HCT116 (cell line): ENCODE measurements around the gene SSX2IP. TPM values are rescaled to one million over a fixed set of nuclear protein-coding genes. Genes with fewer than 3 reads are reported as not detected.

Experiments
- ATAC-seq: fragments of 200-7000 bp; cut with Tn5 transposase; 2 replicates; pipeline ENCODE4 v1.9.1; 2020; ENCODE audit warnings: mild to moderate bottlenecking, moderate library complexity
- BruUV-seq: library from RNA; stranded (reverse); fragments of 400-500 nt; replicated peaks from 2 replicates; lab custom pipeline; 2021; lab: Mats Ljungman, UMichigan
- CTCF ChIA-PET: fragments of 300-600 bp; sonication (Branson Sonifier 250); formaldehyde crosslinking; loops from one replicate; lab custom pipeline; 2021; ENCODE audit warnings: antibody characterized with exemption; lab: Charles Lee
- POLR2A ChIA-PET: fragments of 300-600, 350-600 bp; sonication (Branson Sonifier 250); formaldehyde crosslinking; loops from one replicate; lab custom pipeline; 2021; ENCODE audit warnings: antibody characterized with exemption; lab: Charles Lee
- RAD21 ChIA-PET, 2 experiments: fragments of 300-600 bp; sonication (Branson Sonifier 250); formaldehyde crosslinking; loops; one replicate each; lab custom pipeline; 2023; ENCODE audit warnings: low total read pairs in 2 of 2; ENCODE audit not compliant: uncharacterized antibody in 2 of 2, unreplicated experiment in 2 of 2, low non-redundant PET in 1 of 2; lab: Charles Lee
- DNase-seq: peaks from one replicate; pipeline ENCODE4 v3.0.0-alpha.2; 2010; ENCODE audit warnings: low read depth, low spot score
- H2AFZ ChIP-seq: fragments of 200-600 bp; shearing (Covaris generic), sonication (generic); 2 replicates; pipeline ENCODE4 v1.6.1; 2017; ENCODE audit warnings: low read depth, mixed run types, mixed read lengths, antibody characterized with exemption, low read length; ENCODE audit not compliant: poor library complexity, severe bottlenecking
- H3K27ac ChIP-seq: 2 replicates; pipeline ENCODE4 v1.5.1; 2012; ENCODE audit warnings: low read depth, low read length
- H3K27me3 ChIP-seq: fragments of 200-600 bp; sonication (generic); 2 replicates; pipeline ENCODE4 v1.6.1; 2016; ENCODE audit warnings: mixed run types, low read length, mixed read lengths; ENCODE audit not compliant: insufficient read depth
- H3K36me3 ChIP-seq, 2 experiments: fragments of 200-500 bp in 1 of 2; fragments of 200-600 bp in 1 of 2; sonication (Bioruptor generic) in 1 of 2; sonication (generic) in 1 of 2; 2 replicates each; pipeline versions ENCODE4 v1.5.1 to v1.6.1; 2014 to 2016; ENCODE audit warnings: low read length in 2 of 2, inconsistent platforms in 1 of 2, mixed read lengths in 1 of 2, mixed run types in 1 of 2; ENCODE audit not compliant: insufficient read depth in 2 of 2, control insufficient read depth in 1 of 2
- H3K4me1 ChIP-seq, 2 experiments: fragments of 200-600 bp in 1 of 2; sonication (generic) in 1 of 2; 2 replicates each; pipeline versions ENCODE4 v1.5.1 to v1.6.1; 2012 to 2017; ENCODE audit warnings: low read length in 2 of 2, inconsistent platforms in 1 of 2, mild to moderate bottlenecking in 1 of 2, mixed read lengths in 1 of 2, mixed run types in 1 of 2, moderate library complexity in 1 of 2; ENCODE audit not compliant: insufficient read depth in 2 of 2, control insufficient read depth in 1 of 2
- H3K4me2 ChIP-seq: fragments of 200-600 bp; sonication (generic); 2 replicates; pipeline ENCODE4 v1.6.1; 2017; ENCODE audit warnings: mixed run types, low read length, mixed read lengths
- H3K4me3 ChIP-seq, 2 experiments: fragments of 200-600 bp in 1 of 2; sonication (generic) in 1 of 2; replicated peaks in 1 of 2; 2 replicates each; pipeline ENCODE4 v1.5.1; 2011 to 2016; ENCODE audit warnings: low read length in 2 of 2, control low read depth in 1 of 2, low read depth in 1 of 2, mild to moderate bottlenecking in 1 of 2, mixed read lengths in 1 of 2, mixed run types in 1 of 2
- H3K79me2 ChIP-seq: fragments of 200-600 bp; sonication (generic); 2 replicates; pipeline ENCODE4 v1.6.1; 2017; ENCODE audit warnings: mild to moderate bottlenecking, mixed run types, low read length, moderate library complexity, mixed read lengths; ENCODE audit not compliant: insufficient read depth
- H3K9ac ChIP-seq: fragments of 200-600 bp; sonication (generic); 2 replicates; pipeline ENCODE4 v1.6.1; 2016; ENCODE audit warnings: low read length, mixed read lengths
- H3K9me2 ChIP-seq: fragments of 200-600 bp; sonication (generic), shearing (Covaris generic); 2 replicates; pipeline ENCODE4 v1.6.1; 2017; ENCODE audit warnings: mixed run types, mild to moderate bottlenecking, moderate library complexity; ENCODE audit not compliant: insufficient read depth
- H3K9me3 ChIP-seq, 2 experiments: fragments of 200-500 bp in 1 of 2; fragments of 200-600 bp in 1 of 2; sonication (Bioruptor generic) in 1 of 2; sonication (generic) in 1 of 2; 2 replicates each; pipeline ENCODE4 v1.6.1; 2014 to 2017; ENCODE audit warnings: low read length in 2 of 2, mixed read lengths in 2 of 2, inconsistent platforms in 1 of 2, low read depth in 1 of 2, mild to moderate bottlenecking in 1 of 2, mixed run types in 1 of 2, moderate library complexity in 1 of 2; ENCODE audit not compliant: control insufficient read depth in 1 of 2, insufficient read depth in 1 of 2
- H4K20me1 ChIP-seq: fragments of 200-600 bp; sonication (generic), shearing (Covaris generic); 2 replicates; pipeline ENCODE4 v1.6.1; 2017; ENCODE audit warnings: mixed run types, mild to moderate bottlenecking, moderate library complexity; ENCODE audit not compliant: insufficient read depth
- CEBPB ChIP-seq: IDR thresholded peaks from 2 replicates; pipeline ENCODE4 v1.6.1; 2012; ENCODE audit warnings: low read depth
- JUND ChIP-seq: IDR thresholded peaks from 2 replicates; pipeline ENCODE4 v1.6.1; 2012
- SIN3A ChIP-seq: IDR thresholded peaks from 2 replicates; pipeline ENCODE4 v1.6.1; 2012; ENCODE audit warnings: low read depth
- TCF7L2 ChIP-seq: IDR thresholded peaks from 2 replicates; pipeline ENCODE4 v1.7.0; 2011; ENCODE audit warnings: borderline replicate concordance, inconsistent platforms; ENCODE audit not compliant: insufficient read depth, insufficient read length; ENCODE audit errors: extremely low read depth
- intact Hi-C: fragments of 100-400 bp; cut with micrococcal nuclease; formaldehyde crosslinking; loops from 2 replicates; pipeline ENCODE4 v1.10.0; 2022
- total RNA-seq: library from RNA; stranded (reverse); gene quantifications from one replicate; pipeline ENCODE4 v1.2.1, GENCODE V29; 2021; ENCODE audit not compliant: unreplicated experiment

The SSX2IP gene
- total RNA-seq, 1 experiment from 2014 or later = 51.5 TPM

GRCh38 chr1:84701376-84701775, 11.1 kb upstream of the SSX2IP start:
- intact Hi-C loops = no loop called here
- ATAC-seq = no peak
- no peak overlapping the region for H3K27ac ChIP-seq

GRCh38 chr1:84700070-84700469, 9.8 kb upstream of the SSX2IP start:
- ChIA-PET POLR2A (no interaction called here), RAD21 (no interaction called here), CTCF (no interaction called here)
- BruUV-seq = no TSS peak
- Histone ChIP-seq H3K9me3 (no peaks in the 10 kb centered on the region), H3K79me2 (no peaks in the 10 kb centered on the region), H3K4me1 (peaks cover 12 to 14% of the 10 kb centered on the region in 2 experiments), H2AFZ (peak overlapping the region; percentile 19), H3K36me3 (no peaks in the 10 kb centered on the region), H3K9me2 (no peaks in the 10 kb centered on the region), H3K4me2 (no peak overlapping the region), H4K20me1 (no peaks in the 10 kb centered on the region), H3K4me3 (no peak overlapping the region), H3K9ac (no peak overlapping the region), H3K27me3 (no peaks in the 10 kb centered on the region), H3K27ac (no peak overlapping the region)
- intact Hi-C loops = no loop called here
- TF ChIP-seq SIN3A (no peak), TCF7L2 (no peak)
- no peak for ATAC-seq
- DNase-seq = no peak

More at GRCh38 chr1:84701376-84701775, 11.1 kb upstream of the SSX2IP start:
- no peak for TF ChIP-seq JUND
- no peak for TF ChIP-seq CEBPB
- no peaks in the 10 kb centered on the region for H3K9me3 ChIP-seq
- H3K36me3 ChIP-seq = no peaks in the 10 kb centered on the region
- H3K9me2 ChIP-seq = no peaks in the 10 kb centered on the region
- BruUV-seq = no TSS peak
- H3K27me3 ChIP-seq = no peaks in the 10 kb centered on the region
- H3K4me1 ChIP-seq = peaks cover 12 to 14% of the 10 kb centered on the region in 2 experiments
- no peaks in the 10 kb centered on the region for H3K79me2 ChIP-seq
- peak overlapping the region; percentile 75 for H2AFZ ChIP-seq
- DNase-seq = no peak
- H3K4me3 ChIP-seq = no peak overlapping the region
- CTCF ChIA-PET = interaction anchor here (1.0 kb wide), 1 partner anchor 23 kb away, joined by 3 read pairs; no protein-coding TSS in a partner anchor
- POLR2A ChIA-PET = no interaction called here
- H4K20me1 ChIP-seq = no peaks in the 10 kb centered on the region
- H3K4me2 ChIP-seq = no peak overlapping the region
- RAD21 ChIA-PET = no interaction called here
- no peak overlapping the region for H3K9ac ChIP-seq
